H54 (cell line): ENCODE data around the gene COL6A3.

ENCODE experiments used
- DNase-seq: peaks from one replicate; pipeline ENCODE4 v3.0.0; 2011; ENCODE audit warnings: low spot score, mixed read lengths; ENCODE audit not compliant: insufficient read length
- FAIRE-seq: peaks from 3 replicates; lab custom pipeline; 2011; peaks lifted over from hg19 to GRCh38; lab: Jason Lieb, UNC
- POLR2A ChIP-seq: IDR thresholded peaks from 2 replicates; pipeline ENCODE4 v1.6.1; 2011; ENCODE audit warnings: low read depth, mild to moderate bottlenecking, low read length

Gene COL6A3

GRCh38 chr2:237297421-237298150 is 116.4 kb downstream of the COL6A3 start:
- FAIRE-seq (no peak), DNase-seq (no peak)
- TF ChIP-seq POLR2A, result no peak

- TF ChIP-seq POLR2A, result no peak
- no peak for FAIRE-seq
- DNase-seq, result no peak
Observed at GRCh38 chr2:237296756-237297155, 117.2 kb downstream of the COL6A3 start.

- DNase-seq (no peak), FAIRE-seq (no peak)
Observed at GRCh38 chr2:237295889-237296480, 118.0 kb downstream of the COL6A3 start.

GRCh38 chr2:237294460-237294859 is 119.5 kb downstream of the COL6A3 start:
- no peak for TF ChIP-seq POLR2A
- FAIRE-seq, result no peak
- no peak for DNase-seq

More at GRCh38 chr2:237295889-237296480, 118.0 kb downstream of the COL6A3 start:
- no peak for TF ChIP-seq POLR2A

GRCh38 chr2:237293978-237294377 is 120.0 kb downstream of the COL6A3 start:
- FAIRE-seq, result no peak
- TF ChIP-seq POLR2A, result no peak
- DNase-seq, result no peak

- DNase-seq (peak; percentile 63), FAIRE-seq (peak; percentile 88)
- TF ChIP-seq POLR2A, result no peak
Observed at GRCh38 chr2:237291138-237291792, 122.7 kb downstream of the COL6A3 start.

- FAIRE-seq (no peak), DNase-seq (no peak)
- TF ChIP-seq POLR2A, result no peak
Observed at GRCh38 chr2:237290261-237290660, 123.7 kb downstream of the COL6A3 start.

GRCh38 chr2:237289139-237289538 is 124.8 kb downstream of the COL6A3 start:
- FAIRE-seq (no peak), DNase-seq (no peak)
- no peak for TF ChIP-seq POLR2A

GRCh38 chr2:237287872-237288271 is 126.1 kb downstream of the COL6A3 start:
- FAIRE-seq, result no peak
- no peak for DNase-seq
- TF ChIP-seq POLR2A, result no peak

GRCh38 chr2:237283131-237283928 is 130.6 kb downstream of the COL6A3 start:
- no peak for TF ChIP-seq POLR2A
- FAIRE-seq (no peak), DNase-seq (no peak)

- FAIRE-seq (no peak), DNase-seq (no peak)
- TF ChIP-seq POLR2A, result no peak
Observed at GRCh38 chr2:237282568-237283128, 131.3 kb downstream of the COL6A3 start.

- no peak for TF ChIP-seq POLR2A
- DNase-seq (no peak), FAIRE-seq (peak; percentile 60)
Observed at GRCh38 chr2:237281836-237282306, 132.1 kb downstream of the COL6A3 start.

GRCh38 chr2:237280939-237281338 is 133.0 kb downstream of the COL6A3 start:
- no peak for TF ChIP-seq POLR2A
- DNase-seq, result no peak
- no peak for FAIRE-seq

GRCh38 chr2:237280229-237280628 is 133.7 kb downstream of the COL6A3 start:
- no peak for TF ChIP-seq POLR2A
- peak; percentile 86 for FAIRE-seq
- no peak for DNase-seq
